Ovary (tissue), 9 donors: ENCODE measurements around the gene RPS27. TPM values are rescaled to one million over a fixed set of nuclear protein-coding genes. Genes with fewer than 3 reads are reported as not detected.

Experiments used
- DNase-seq, 5 donors: peaks; one replicate each; pipeline ENCODE4 v3.0.0-alpha.2; 2019 to 2020
- H3K27ac ChIP-seq, 2 donors: fragments of 200-600 bp; one replicate each; pipeline versions ENCODE4 v1.5.1 to v1.8.0; 2019 to 2022
- H3K27me3 ChIP-seq: fragments of 200-600 bp; one replicate; pipeline ENCODE4 v1.8.0; 2022
- H3K36me3 ChIP-seq: fragments of 200-600 bp; sonication (generic); one replicate; pipeline ENCODE4 v1.5.1; 2019
- H3K4me1 ChIP-seq: one replicate; pipeline ENCODE4 v1.8.1; 2013; ENCODE audit warnings: mild to moderate bottlenecking, moderate library complexity; ENCODE audit not compliant: insufficient read depth
- H3K4me3 ChIP-seq: fragments of 200-600 bp; sonication (generic); one replicate; pipeline ENCODE4 v1.5.1; 2017
- H3K9me3 ChIP-seq, 2 donors: fragments of 200-600 bp in 1 of 2; sonication (generic) in 1 of 2; one replicate each; pipeline versions ENCODE4 v1.5.1 to v1.8.1; 2013 to 2019; ENCODE audit warnings: mild to moderate bottlenecking in 1 of 2, moderate library complexity in 1 of 2
- CTCF ChIP-seq, 3 donors: fragments of 450-650 bp in 2 of 3; fragments of 200-600 bp in 1 of 3; IDR thresholded peaks; one replicate each; pipeline versions ENCODE4 v1.5.1 to v1.8.0; 2016 to 2022; ENCODE audit warnings: antibody characterized with exemption in 3 of 3, mild to moderate bottlenecking in 1 of 3
- EP300 ChIP-seq: sonication (generic); formaldehyde crosslinking; IDR thresholded peaks from one replicate; pipeline ENCODE4 v1.6.1; 2017; ENCODE audit warnings: antibody characterized with exemption
- POLR2A ChIP-seq: fragments of 450-650 bp; IDR thresholded peaks from one replicate; pipeline ENCODE4 v1.6.1; 2017; ENCODE audit warnings: antibody characterized with exemption, mild to moderate bottlenecking, moderate library complexity
- WGBS, 3 donors: extraction: QIAGEN DNeasy Blood & Tissue Kit in 1 of 3; methylation state at CpG; one replicate each; pipeline versions ENCODE4 v1.1.5 to v1.1.7; 2013 to 2017; 5-methylcytosine and 5-hydroxymethylcytosine counted together
- intact Hi-C, 4 donors: fragments of 100-400 bp; cut with DNase I; formaldehyde crosslinking; loops; one replicate each; pipeline versions ENCODE4 v1.11.0 to v1.15.1; 2022 to 2023
- polyA plus RNA-seq, 2 donors: library from polyadenylated mRNA; stranded (reverse); fragments of 200-250 nt in 1 of 2; fragments of 350-450 nt in 1 of 2; fragmentation: Illumina TruSeq in 1 of 2; extraction: RNeasy Lipid Tissue Mini Kit (QIAGEN cat#74804) in 1 of 2; gene quantifications; one replicate each; pipeline ENCODE4 v1.2.3, GENCODE V29; 2013 to 2014
- total RNA-seq, 7 donors: library from RNA; depleted of rRNA in 2 of 7; stranded (reverse); fragments of >200 nt in 2 of 7; fragmentation: NEBNext Ultra II Directional in 3 of 7; extraction: Animal tissue kit (Norgen Biotek cat#: 25700) in 3 of 7; gene quantifications; one replicate each; pipeline versions ENCODE4 v1.1.0 to v1.2.4, GENCODE V29; 2016 to 2023
- donor health status: DM: no; HTN: no; CAD: no; lungs with moderate emphysema.
- donor health status: DM: no; HTN: no; CAD: no.
- donor health status: Bipolar disorder and iron deficiency.
- donor health status: DM: yes; HTN: yes; CAD: no.
- donor health status: DM: no; HTN: no; CAD: no.
- donor health status: DM: yes; HTN: yes; CAD: no.

RPS27 gene
- total and polyA plus RNA-seq, 9 donors = 3,441 to 24,704 (median 5,398) TPM

- peak; percentile 66 for TF ChIP-seq POLR2A
- peak; percentile 31 to 48 (median 46) for TF ChIP-seq CTCF (IDR thresholded peaks at IDR 0.05)
- TF ChIP-seq EP300 = peak; percentile 74
- Histone ChIP-seq H3K27ac (peak within 1 kb of the TSS; percentile 78 to 90), H3K4me3 (peak within 1 kb of the TSS; percentile 69), H3K9me3 (no peaks in the 10 kb centered on the region), H3K4me1 (peaks cover 11% of the 10 kb centered on the region), H3K27me3 (no peaks in the 10 kb centered on the region), H3K36me3 (no peaks in the 10 kb centered on the region)
- intact Hi-C loops = loop anchor here in 1 of 4 donors (10.0 kb wide), 1 partner anchor 413 kb away; no protein-coding TSS in a partner anchor
- DNase-seq = peak; percentile 90 to 94 (median 93)
- 0 to 1% (median 0%) methylated on average over 48 to 60 of the region's 60 CpGs for whole genome bisulfite sequencing, 3 donors
Observed at GRCh38 chr1:153967107-153967999, 23.2 kb upstream of the RPS27 start, which contains the start of gene CREB3L4. Gene CREB3L4, plus strand, starts transcription at chr1:153967902. Its CDS starts 624 bp downstream, at chr1:153968526.

- H3K9me3 ChIP-seq = no peaks in the 10 kb centered on the region
- WGBS, 3 donors = 0 to 1% (median 1%) methylated on average over 8 of the region's 8 CpGs
- H3K36me3 ChIP-seq = no peaks in the 10 kb centered on the region
- H3K4me1 ChIP-seq = peaks cover 7% of the 10 kb centered on the region
- DNase-seq = peak; percentile 54 to 69 (median 67)
- H3K27ac ChIP-seq = peak overlapping the region; percentile 78 to 90
- intact Hi-C loops = loop anchor here in 1 of 4 donors (10.0 kb wide), 1 partner anchor 413 kb away; no protein-coding TSS in a partner anchor
- H3K4me3 ChIP-seq = peak overlapping the region; percentile 69
- H3K27me3 ChIP-seq = no peaks in the 10 kb centered on the region
- TF ChIP-seq CTCF (IDR thresholded peaks at IDR 0.05) = no peak
- no peak for TF ChIP-seq POLR2A
- TF ChIP-seq EP300 = no peak
Observed at GRCh38 chr1:153968000-153968363, 22.6 kb upstream of the RPS27 start.

- peak overlapping the region; percentile 78 to 90 for H3K27ac ChIP-seq
- WGBS, 3 donors = 1 to 3% (median 2%) methylated on average over 13 of the region's 13 CpGs
- peak overlapping the region; percentile 69 for H3K4me3 ChIP-seq
- peak in 1 of 5 donors; percentile 42 for DNase-seq
- H3K4me1 ChIP-seq = peaks cover 7% of the 10 kb centered on the region
- TF ChIP-seq CTCF (IDR thresholded peaks at IDR 0.05) (no peak), EP300 (no peak), POLR2A (no peak)
- H3K27me3 ChIP-seq = no peaks in the 10 kb centered on the region
- H3K36me3 ChIP-seq = no peaks in the 10 kb centered on the region
- intact Hi-C loops = loop anchor here in 1 of 4 donors (10.0 kb wide), 1 partner anchor 414 kb away; no protein-coding TSS in a partner anchor
- no peaks in the 10 kb centered on the region for H3K9me3 ChIP-seq
Observed at GRCh38 chr1:153968408-153968807, 22.2 kb upstream of the RPS27 start.

GRCh38 chr1:153968972-153969371, 21.6 kb upstream of the RPS27 start:
- intact Hi-C loops = loop anchor here in 1 of 4 donors (10.0 kb wide), 1 partner anchor 414 kb away; no protein-coding TSS in a partner anchor
- Histone ChIP-seq H3K36me3 (no peaks in the 10 kb centered on the region), H3K4me1 (peaks cover 7% of the 10 kb centered on the region), H3K27me3 (no peaks in the 10 kb centered on the region), H3K27ac (no peak overlapping the region), H3K9me3 (no peaks in the 10 kb centered on the region), H3K4me3 (no peak overlapping the region)
- DNase-seq = no peak
- TF ChIP-seq CTCF (IDR thresholded peaks at IDR 0.05) (no peak), POLR2A (no peak), EP300 (no peak)
- WGBS, 3 donors = 84 to 86% (median 84%) methylated on average over 2 of the region's 2 CpGs
